RWPE2 (cell line): ENCODE measurements around the gene DENND1A.

ENCODE experiments used
- ATAC-seq: fragments of 200-7000 bp; cut with Tn5 transposase; 3 replicates; pipeline ENCODE4 v1.9.1; 2021; ENCODE audit warnings: low read depth
- DNase-seq: peaks from one replicate; pipeline ENCODE4 v3.0.0-alpha.2; 2020; ENCODE audit warnings: low spot score
- H3K27ac ChIP-seq: fragments of 450-650 bp; 2 replicates; pipeline ENCODE4 v1.5.1; 2017; ENCODE audit warnings: mild to moderate bottlenecking; ENCODE audit not compliant: poor library complexity, severe bottlenecking
- H3K27me3 ChIP-seq: fragments of 250-450 bp; sonication (Bioruptor Pico); 2 replicates; pipeline ENCODE4 v1.5.1; 2021; ENCODE audit warnings: mild to moderate bottlenecking, moderate library complexity; ENCODE audit not compliant: insufficient read depth, poor library complexity, severe bottlenecking
- H3K36me3 ChIP-seq: fragments of 250-450 bp; sonication (Bioruptor Pico); 2 replicates; pipeline ENCODE4 v1.5.1; 2020; ENCODE audit warnings: low read depth, mild to moderate bottlenecking, moderate library complexity
- H3K4me1 ChIP-seq: fragments of 250-450 bp; sonication (Bioruptor Pico); 2 replicates; pipeline ENCODE4 v1.5.1; 2021; ENCODE audit warnings: mild to moderate bottlenecking, moderate library complexity; ENCODE audit not compliant: insufficient read depth, poor library complexity, severe bottlenecking
- H3K4me3 ChIP-seq: fragments of 250-450 bp; sonication (Bioruptor Pico); 2 replicates; pipeline ENCODE4 v1.5.1; 2021; ENCODE audit warnings: mild to moderate bottlenecking, moderate library complexity; ENCODE audit not compliant: severe bottlenecking
- H3K9me3 ChIP-seq: fragments of 250-450 bp; sonication (Bioruptor Pico); 2 replicates; pipeline ENCODE4 v1.5.1; 2021; ENCODE audit warnings: mild to moderate bottlenecking, moderate library complexity; ENCODE audit not compliant: severe bottlenecking
- CTCF ChIP-seq: fragments of 450-650 bp; IDR thresholded peaks from one replicate; pipeline ENCODE4 v1.5.1; 2017; ENCODE audit warnings: mild to moderate bottlenecking, moderate library complexity; ENCODE audit not compliant: poor library complexity, severe bottlenecking

The DENND1A gene

GRCh38 chr9:123659358-123659757, 270.6 kb downstream of the DENND1A start:
- H3K27ac ChIP-seq, result no peak overlapping the region
- TF ChIP-seq CTCF, result no peak

GRCh38 chr9:123658792-123659191, 271.1 kb downstream of the DENND1A start:
- no peak overlapping the region for H3K4me3 ChIP-seq
- no peak for ATAC-seq
- H3K27ac ChIP-seq, result no peak overlapping the region

More at GRCh38 chr9:123659358-123659757, 270.6 kb downstream of the DENND1A start:
- Histone ChIP-seq H3K4me3 (no peak overlapping the region), H3K27me3 (no peaks in the 10 kb centered on the region), H3K9me3 (no peaks in the 10 kb centered on the region), H3K36me3 (0 out of 2 replicates have a peak, but pooled peaks cover 5% of the 10 kb centered on the region), H3K4me1 (no peaks in the 10 kb centered on the region)
- no peak for ATAC-seq
- DNase-seq, result no peak

GRCh38 chr9:123657941-123658340, 272.0 kb downstream of the DENND1A start:
- H3K9me3 ChIP-seq, result no peaks in the 10 kb centered on the region
- H3K4me3 ChIP-seq, result no peak overlapping the region
- ATAC-seq (no peak), DNase-seq (no peak)
- H3K27me3 ChIP-seq, result no peaks in the 10 kb centered on the region
- no peak for TF ChIP-seq CTCF
- H3K27ac ChIP-seq, result no peak overlapping the region
- H3K4me1 ChIP-seq, result no peaks in the 10 kb centered on the region
- H3K36me3 ChIP-seq, result 0 out of 2 replicates have a peak, but pooled peaks cover 5% of the 10 kb centered on the region

More at GRCh38 chr9:123658792-123659191, 271.1 kb downstream of the DENND1A start:
- no peaks in the 10 kb centered on the region for H3K9me3 ChIP-seq
- H3K27me3 ChIP-seq, result no peaks in the 10 kb centered on the region
- no peaks in the 10 kb centered on the region for H3K4me1 ChIP-seq
- no peak for DNase-seq
- no peak for TF ChIP-seq CTCF
- 0 out of 2 replicates have a peak, but pooled peaks cover 5% of the 10 kb centered on the region for H3K36me3 ChIP-seq

GRCh38 chr9:123657099-123657498, 272.8 kb downstream of the DENND1A start:
- no peaks in the 10 kb centered on the region for H3K4me1 ChIP-seq
- H3K36me3 ChIP-seq, result no peaks in the 10 kb centered on the region
- DNase-seq (no peak), ATAC-seq (no peak)
- no peak for TF ChIP-seq CTCF
- no peak overlapping the region for H3K4me3 ChIP-seq
- no peak overlapping the region for H3K27ac ChIP-seq
- no peaks in the 10 kb centered on the region for H3K27me3 ChIP-seq
- H3K9me3 ChIP-seq, result no peaks in the 10 kb centered on the region

GRCh38 chr9:123656565-123656964, 273.4 kb downstream of the DENND1A start:
- Histone ChIP-seq H3K27me3 (no peaks in the 10 kb centered on the region), H3K4me1 (no peaks in the 10 kb centered on the region), H3K36me3 (peaks cover under 1% of the 10 kb centered on the region; the same call in 1 of the 2 replicates), H3K4me3 (no peak overlapping the region), H3K9me3 (no peaks in the 10 kb centered on the region), H3K27ac (no peak overlapping the region)
- TF ChIP-seq CTCF, result no peak
- ATAC-seq (no peak), DNase-seq (no peak)
